Upper lobe of left lung (tissue), 6 donors: ENCODE data around the gene PIBF1. TPM values are rescaled to one million over a fixed set of nuclear protein-coding genes. Genes with fewer than 3 reads are reported as not detected.
"Not testable (repeated sequence)": the region's sequence is repeated elsewhere in the genome, so short reads cannot be mapped to it uniquely, and the experiment has no call there.

ENCODE experiments used
- ATAC-seq, 2 donors: fragments of 200-7000 bp; cut with Tn5 transposase; one replicate each; pipeline ENCODE4 v1.9.1; 2022; ENCODE audit warnings: mild to moderate bottlenecking in 2 of 2, moderate library complexity in 2 of 2; ENCODE audit not compliant: low FRiP score in 2 of 2
- DNase-seq, 2 donors: peaks; one replicate each; pipeline ENCODE4 v3.0.0-alpha.2; 2019 to 2020
- H3K27ac ChIP-seq, 4 donors: fragments of 200-600 bp; sonication (generic); one replicate each; pipeline ENCODE4 v1.5.1; 2016 to 2019
- H3K27me3 ChIP-seq, 4 donors: fragments of 200-600 bp; sonication (generic); one replicate each; pipeline ENCODE4 v1.5.1; 2017 to 2019
- H3K36me3 ChIP-seq, 4 donors: fragments of 200-600 bp; sonication (generic); one replicate each; pipeline ENCODE4 v1.5.1; 2016 to 2019
- H3K4me1 ChIP-seq, 4 donors: fragments of 200-600 bp; sonication (generic); one replicate each; pipeline ENCODE4 v1.5.1; 2018 to 2019
- H3K4me3 ChIP-seq, 4 donors: fragments of 200-600 bp; sonication (generic); one replicate each; pipeline ENCODE4 v1.5.1; 2017 to 2019; ENCODE audit warnings: mild to moderate bottlenecking in 2 of 4, moderate library complexity in 1 of 4
- H3K9me3 ChIP-seq, 4 donors: fragments of 200-600 bp; sonication (generic); one replicate each; pipeline ENCODE4 v1.5.1; 2018 to 2019
- EP300 ChIP-seq, 4 donors: sonication (generic); formaldehyde crosslinking; IDR thresholded peaks; one replicate each; pipeline ENCODE4 v1.5.1; 2017; ENCODE audit warnings: antibody characterized with exemption in 4 of 4, control low read depth in 2 of 4
- POLR2A ChIP-seq, 4 donors: fragments of 450-650 bp; IDR thresholded peaks; one replicate each; pipeline ENCODE4 v1.5.1; 2016 to 2017; ENCODE audit warnings: antibody characterized with exemption in 4 of 4, mild to moderate bottlenecking in 2 of 4
- POLR2AphosphoS5 ChIP-seq, 2 donors: sonication (generic); formaldehyde crosslinking; IDR thresholded peaks; one replicate each; pipeline ENCODE4 v1.5.1; 2017; ENCODE audit warnings: antibody characterized with exemption in 2 of 2
- WGBS, 2 donors: methylation state at CpG; one replicate each; pipeline ENCODE4 v1.1.5; 2017 to 2018; 5-methylcytosine and 5-hydroxymethylcytosine counted together
- total RNA-seq, 6 donors: library from RNA; depleted of rRNA in 4 of 6; stranded (reverse); fragments of >200 nt in 4 of 6; gene quantifications; one replicate each; pipeline versions ENCODE4 v1.1.0 to v1.2.1, GENCODE V29; 2016 to 2021
- TF ChIP-seq, protein P1 (sequence below), 6 experiments: fragments of 450-650 bp in 4 of 6; fragments of 200-600 bp in 2 of 6; sonication (generic) in 2 of 6; IDR thresholded peaks; one replicate each; pipeline ENCODE4 v1.5.1; 2016 to 2019; ENCODE audit warnings: antibody characterized with exemption in 6 of 6
- donor health status: DM: no; HTN: no; CAD: no; lungs with moderate emphysema.
- donor health status: DM: no; HTN: yes; CAD: no; lungs with severe emphysema.

PIBF1 gene
- total RNA-seq, 6 donors from 2014 or later = 14.1 to 80.7 (median 21.4) TPM

DNA sequence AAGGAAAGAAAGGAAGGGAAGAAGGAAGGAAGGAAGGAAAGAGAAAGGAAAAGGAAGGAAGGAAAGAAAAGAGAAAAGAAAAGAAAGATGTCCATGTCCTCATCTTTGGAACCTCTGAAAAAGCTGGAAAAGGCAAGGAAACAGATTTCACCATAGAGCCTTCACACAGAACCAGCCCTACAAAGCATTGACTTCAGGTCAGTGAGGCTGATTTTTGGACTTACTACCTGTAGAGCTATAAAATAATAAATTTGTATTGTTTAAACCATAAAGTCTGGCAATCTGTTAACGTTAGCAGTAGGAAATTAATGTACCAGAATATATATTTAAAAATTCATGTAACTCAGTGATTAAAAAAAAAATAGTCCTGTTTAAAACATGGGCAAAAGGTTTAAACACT is 130.0 kb downstream of the PIBF1 start:
- TF ChIP-seq POLR2A (IDR thresholded peaks at IDR 0.05) (no peak), EP300 (IDR thresholded peaks at IDR 0.05) (no peak), POLR2AphosphoS5 (IDR thresholded peaks at IDR 0.05) (no peak)
- TF ChIP-seq, protein P1, sequence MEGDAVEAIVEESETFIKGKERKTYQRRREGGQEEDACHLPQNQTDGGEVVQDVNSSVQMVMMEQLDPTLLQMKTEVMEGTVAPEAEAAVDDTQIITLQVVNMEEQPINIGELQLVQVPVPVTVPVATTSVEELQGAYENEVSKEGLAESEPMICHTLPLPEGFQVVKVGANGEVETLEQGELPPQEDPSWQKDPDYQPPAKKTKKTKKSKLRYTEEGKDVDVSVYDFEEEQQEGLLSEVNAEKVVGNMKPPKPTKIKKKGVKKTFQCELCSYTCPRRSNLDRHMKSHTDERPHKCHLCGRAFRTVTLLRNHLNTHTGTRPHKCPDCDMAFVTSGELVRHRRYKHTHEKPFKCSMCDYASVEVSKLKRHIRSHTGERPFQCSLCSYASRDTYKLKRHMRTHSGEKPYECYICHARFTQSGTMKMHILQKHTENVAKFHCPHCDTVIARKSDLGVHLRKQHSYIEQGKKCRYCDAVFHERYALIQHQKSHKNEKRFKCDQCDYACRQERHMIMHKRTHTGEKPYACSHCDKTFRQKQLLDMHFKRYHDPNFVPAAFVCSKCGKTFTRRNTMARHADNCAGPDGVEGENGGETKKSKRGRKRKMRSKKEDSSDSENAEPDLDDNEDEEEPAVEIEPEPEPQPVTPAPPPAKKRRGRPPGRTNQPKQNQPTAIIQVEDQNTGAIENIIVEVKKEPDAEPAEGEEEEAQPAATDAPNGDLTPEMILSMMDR (IDR thresholded peaks at IDR 0.05) = no peak
- no peak overlapping the region for H3K27ac ChIP-seq
- H3K9me3 ChIP-seq = no peaks in the 10 kb centered on the region
- 97% methylated on average over 1 of the region's 1 CpG for whole genome bisulfite sequencing, 2 donors
- H3K27me3 ChIP-seq = no peaks in the 10 kb centered on the region
- no peak for DNase-seq
- ATAC-seq = no peak
- no peak overlapping the region for H3K4me3 ChIP-seq
- no peaks in the 10 kb centered on the region for H3K4me1 ChIP-seq
- H3K36me3 ChIP-seq = peaks cover 4 to 34% (median 10%) of the 10 kb centered on the region in 4 donors

DNA sequence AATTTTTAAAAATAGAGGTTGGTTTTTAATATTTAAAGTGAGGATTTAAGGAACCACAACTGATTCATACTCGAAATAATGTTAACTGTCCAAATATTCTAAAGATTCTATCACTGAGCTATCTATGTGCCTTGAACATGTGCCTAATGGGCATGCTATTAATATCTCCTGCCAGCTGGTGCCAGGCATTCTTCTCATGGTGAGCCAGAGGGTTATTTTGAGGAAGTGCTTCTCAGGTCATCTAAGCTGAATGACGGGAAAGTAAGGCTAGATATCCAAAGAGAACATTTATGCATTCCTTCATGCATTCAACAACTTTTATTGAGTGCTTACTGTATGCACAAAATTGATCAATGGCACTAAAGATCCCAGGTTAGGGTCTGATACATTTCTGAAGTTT is 138.2 kb downstream of the PIBF1 start:
- ATAC-seq (no peak), DNase-seq (no peak)

DNA sequence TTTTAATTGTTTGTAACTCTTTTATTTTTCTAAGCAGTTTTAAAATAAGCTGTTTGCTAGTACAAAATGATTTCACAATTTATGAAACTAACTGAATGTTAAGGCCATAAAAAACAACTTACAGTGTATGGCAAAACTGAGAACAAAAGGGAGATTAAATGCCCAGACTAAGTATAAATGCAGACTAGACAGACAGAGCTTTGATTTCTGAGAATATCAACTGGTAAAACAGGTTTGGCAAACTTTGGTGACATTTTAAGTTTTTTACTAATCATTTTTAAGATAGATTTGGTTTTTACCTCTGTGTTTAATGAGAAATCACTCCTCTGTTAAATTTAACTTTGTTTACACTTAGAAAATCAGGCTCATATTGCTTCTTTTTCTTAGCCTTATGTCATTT is 149.4 kb downstream of the PIBF1 start:
- H3K4me1 ChIP-seq = no peaks in the 10 kb centered on the region
- H3K27ac ChIP-seq = no peak overlapping the region
- ATAC-seq (no peak), DNase-seq (no peak)
- no peak overlapping the region for H3K4me3 ChIP-seq
- no peak for TF ChIP-seq POLR2AphosphoS5 (IDR thresholded peaks at IDR 0.05)
- no peak for TF ChIP-seq POLR2A (IDR thresholded peaks at IDR 0.05)
- no peak for TF ChIP-seq EP300 (IDR thresholded peaks at IDR 0.05)
- TF ChIP-seq, protein P1 (IDR thresholded peaks at IDR 0.05) = no peak
- no peaks in the 10 kb centered on the region for H3K27me3 ChIP-seq
- H3K36me3 ChIP-seq = peaks cover 0 to 28% (median 3%) of the 10 kb centered on the region in 4 donors
- H3K9me3 ChIP-seq = no peaks in the 10 kb centered on the region

More for the DNA sequence above, 138.2 kb downstream of the PIBF1 start:
- no peak overlapping the region for H3K4me3 ChIP-seq
- WGBS, 2 donors = 51 to 57% methylated on average over 2 of the region's 2 CpGs
- H3K27me3 ChIP-seq = no peaks in the 10 kb centered on the region
- H3K36me3 ChIP-seq = peaks cover 0 to 31% (median under 1%) of the 10 kb centered on the region in 4 donors
- no peaks in the 10 kb centered on the region for H3K9me3 ChIP-seq
- H3K27ac ChIP-seq = no peak overlapping the region
- TF ChIP-seq, protein P1 (IDR thresholded peaks at IDR 0.05) = no peak
- TF ChIP-seq POLR2A (IDR thresholded peaks at IDR 0.05) = no peak
- no peak for TF ChIP-seq EP300 (IDR thresholded peaks at IDR 0.05)
- TF ChIP-seq POLR2AphosphoS5 (IDR thresholded peaks at IDR 0.05) = no peak
- H3K4me1 ChIP-seq = no peaks in the 10 kb centered on the region

DNA sequence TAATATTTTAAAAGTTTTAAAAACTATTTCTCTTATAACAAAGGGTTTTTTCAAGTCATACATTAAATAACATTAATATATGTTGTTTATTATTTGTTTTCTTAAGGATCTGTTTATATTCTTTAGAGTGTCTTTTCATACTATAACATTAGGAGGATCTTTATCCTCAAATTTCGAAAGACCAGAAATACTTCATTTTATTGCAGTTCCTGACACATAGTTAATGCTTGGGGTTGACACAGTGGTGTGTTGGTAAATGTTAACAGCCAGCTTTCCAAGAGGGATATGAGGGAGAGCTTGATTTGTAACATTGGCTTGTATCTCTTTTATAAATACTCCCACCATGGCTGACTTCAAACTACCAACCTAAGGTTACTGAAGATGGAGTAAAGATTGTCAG is 150.3 kb downstream of the PIBF1 start:
- TF ChIP-seq POLR2AphosphoS5 (IDR thresholded peaks at IDR 0.05) = no peak
- TF ChIP-seq, protein P1 (IDR thresholded peaks at IDR 0.05) = no peak
- TF ChIP-seq EP300 (IDR thresholded peaks at IDR 0.05) = no peak
- no peak for TF ChIP-seq POLR2A (IDR thresholded peaks at IDR 0.05)
- H3K9me3 ChIP-seq = no peaks in the 10 kb centered on the region
- H3K4me3 ChIP-seq = no peak overlapping the region
- no peak overlapping the region for H3K27ac ChIP-seq
- no peaks in the 10 kb centered on the region for H3K27me3 ChIP-seq
- WGBS, 2 donors = 85 to 93% methylated on average over 1 of the region's 1 CpG
- DNase-seq = no peak
- no peak for ATAC-seq
- no peaks in the 10 kb centered on the region for H3K4me1 ChIP-seq
- H3K36me3 ChIP-seq = peaks cover 0 to 25% (median 3%) of the 10 kb centered on the region in 4 donors

DNA sequence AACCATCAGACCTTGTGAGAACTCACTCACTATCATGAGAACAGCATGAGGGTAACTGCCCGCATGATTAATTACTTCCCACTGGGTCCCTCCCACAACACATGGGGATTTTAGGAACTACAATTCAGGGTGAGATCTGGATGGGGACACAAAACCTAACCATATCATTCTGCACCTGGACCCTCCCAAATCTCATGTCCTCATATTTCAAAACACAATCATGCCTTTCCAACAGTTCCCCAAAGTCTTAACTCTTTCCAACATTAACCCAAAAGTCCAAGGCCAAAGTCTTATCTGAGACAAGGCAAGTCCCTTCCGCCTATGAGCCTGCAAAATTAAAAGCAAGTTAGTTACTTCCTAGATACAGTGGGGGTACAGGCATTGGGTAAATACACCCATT is 164.3 kb downstream of the PIBF1 start:
- H3K36me3 ChIP-seq, DNase-seq, H3K4me1 ChIP-seq, H3K27me3 ChIP-seq, ATAC-seq, H3K27ac ChIP-seq, H3K4me3 ChIP-seq, H3K9me3 ChIP-seq: not testable (repeated sequence)
- WGBS, 2 donors = 88 to 92% methylated on average over 1 to 2 of the region's 2 CpGs
